ENCODE data around the gene SEC62.
A peak's percentile ranks its signal among the peaks of the same experiment; 100 is the strongest.

GRCh38 chr3:169966428-169966950 lies at the start of gene SEC62:
- peak; percentile 81 for TF ChIP-seq TCF12 (IDR thresholded peaks at IDR 0.05; ENCODE audit: low read depth)
- TF ChIP-seq USF1 (IDR thresholded peaks at IDR 0.05): peak; percentile 48; the same call in 1 of the 2 replicates
- TF ChIP-seq REST (IDR thresholded peaks at IDR 0.05; ENCODE audit: low read depth): no peak
- TF ChIP-seq TAF1 (IDR thresholded peaks at IDR 0.05; ENCODE audit: low read depth): peak; percentile 100
- TF ChIP-seq FOXM1 (IDR thresholded peaks at IDR 0.05; ENCODE audit: borderline replicate concordance, low read depth): peak; percentile 49; the same call in 1 of the 2 replicates
- peak; percentile 55; the same call in 1 of the 2 replicates for TF ChIP-seq EP300 (IDR thresholded peaks at IDR 0.05; ENCODE audit: borderline replicate concordance)
- peak; percentile 82 for TF ChIP-seq MAX (IDR thresholded peaks at IDR 0.05)

All from Ishikawa (cell line).